Endothelial cell of umbilical vein (primary cell): ENCODE measurements around the gene CAV2. TPM values are rescaled to one million over a fixed set of nuclear protein-coding genes. Genes with fewer than 3 reads are reported as not detected.

Experiments used
- BruUV-seq: library from RNA; stranded (reverse); fragments of 400-500 nt; replicated peaks from 2 replicates; lab custom pipeline; 2021; lab: Mats Ljungman, UMichigan
- CTCF ChIA-PET: fragments of 300-600, 350-600 bp; sonication (Branson Sonifier 250); formaldehyde crosslinking; loops from one replicate; lab custom pipeline; 2021; ENCODE audit warnings: antibody characterized with exemption, inconsistent platforms; lab: Charles Lee
- POLR2A ChIA-PET: fragments of 300-600, 350-600 bp; sonication (Branson Sonifier 250); formaldehyde crosslinking; loops from one replicate; lab custom pipeline; 2021; ENCODE audit warnings: antibody characterized with exemption, inconsistent platforms; lab: Charles Lee
- DNase-seq: peaks from one replicate; pipeline ENCODE4 v3.0.0-alpha.2; 2011; ENCODE audit warnings: low read depth, low spot score
- FAIRE-seq: peaks from 2 replicates; lab custom pipeline; 2011; peaks lifted over from hg19 to GRCh38; lab: Jason Lieb, UNC
- H2AFZ ChIP-seq: 2 replicates; pipeline ENCODE4 v1.6.0; 2012; ENCODE audit warnings: low read depth, low read length, control low read depth, inconsistent platforms
- H3K27ac ChIP-seq: 2 replicates; pipeline ENCODE4 v1.5.1; 2011; ENCODE audit warnings: low read depth, mild to moderate bottlenecking, control low read depth, low read length, moderate library complexity; ENCODE audit not compliant: insufficient read depth
- H3K27me3 ChIP-seq, 2 experiments: 2 replicates each; pipeline versions ENCODE4 v1.6.0 to v1.6.1; 2011; ENCODE audit warnings: low read length in 2 of 2, mixed read lengths in 1 of 2; ENCODE audit not compliant: control insufficient read depth in 2 of 2, insufficient read depth in 2 of 2
- H3K36me3 ChIP-seq, 2 experiments: 2 replicates in 1 of 2; 3 replicates in 1 of 2; pipeline ENCODE4 v1.5.1; 2011; ENCODE audit warnings: low read length in 2 of 2, mild to moderate bottlenecking in 1 of 2, moderate library complexity in 1 of 2; ENCODE audit not compliant: control insufficient read depth in 2 of 2, insufficient read depth in 2 of 2; ENCODE audit errors: extremely low read depth in 1 of 2
- H3K4me1 ChIP-seq: 3 replicates; pipeline ENCODE4 v1.5.1; 2011; ENCODE audit warnings: mild to moderate bottlenecking, low read length; ENCODE audit not compliant: control insufficient read depth, insufficient read depth; ENCODE audit errors: extremely low read depth
- H3K4me2 ChIP-seq: 2 replicates; pipeline ENCODE4 v1.6.1; 2011; ENCODE audit warnings: low read length, control low read depth, mixed read lengths; ENCODE audit not compliant: insufficient read depth
- H3K4me3 ChIP-seq, 3 experiments: fragments of 200-600 bp in 1 of 3; sonication (generic), shearing (Covaris generic) in 1 of 3; replicated peaks in 1 of 3; 2 replicates each; pipeline ENCODE4 v1.5.1; 2011 to 2016; ENCODE audit warnings: control low read depth in 3 of 3, low read length in 3 of 3, mild to moderate bottlenecking in 2 of 3, inconsistent platforms in 1 of 3, low read depth in 1 of 3, moderate library complexity in 1 of 3; ENCODE audit not compliant: insufficient read depth in 1 of 3
- H3K79me2 ChIP-seq: 2 replicates; pipeline ENCODE4 v1.6.0; 2012; ENCODE audit warnings: low read length, inconsistent platforms; ENCODE audit not compliant: control insufficient read depth, insufficient read depth
- H3K9ac ChIP-seq: replicated peaks from 2 replicates; pipeline ENCODE3; 2011; ENCODE audit warnings: low read length, control low read depth; ENCODE audit not compliant: insufficient read depth; ENCODE audit errors: extremely low read depth
- H3K9me1 ChIP-seq: replicated peaks from 3 replicates; pipeline ENCODE4 v1.6.0; 2011; ENCODE audit warnings: mild to moderate bottlenecking, low read length; ENCODE audit not compliant: control insufficient read depth, insufficient read depth; ENCODE audit errors: extremely low read depth
- H3K9me3 ChIP-seq: replicated peaks from 2 replicates; pipeline ENCODE4 v1.5.1; 2012; ENCODE audit warnings: low read length, inconsistent platforms; ENCODE audit not compliant: control insufficient read depth, insufficient read depth
- H4K20me1 ChIP-seq: replicated peaks from 2 replicates; pipeline ENCODE3; 2011; ENCODE audit warnings: mild to moderate bottlenecking, low read length; ENCODE audit not compliant: control insufficient read depth, insufficient read depth; ENCODE audit errors: extremely low read depth
- CTCF ChIP-seq, 2 donors: IDR thresholded peaks; 1 replicate in 1 of 2; 2 replicates in 1 of 2; pipeline ENCODE4 v1.5.1; 2011; ENCODE audit warnings: low read length in 2 of 2, mild to moderate bottlenecking in 2 of 2, moderate library complexity in 2 of 2, control low read depth in 1 of 2, inconsistent platforms in 1 of 2, low read depth in 1 of 2; ENCODE audit not compliant: insufficient read depth in 1 of 2; ENCODE audit errors: extremely low read depth in 1 of 2
- EZH2 ChIP-seq: IDR thresholded peaks from 2 replicates; pipeline ENCODE4 v1.6.1; 2012; ENCODE audit warnings: borderline replicate concordance, low read depth, mild to moderate bottlenecking, moderate library complexity, low read length, inconsistent platforms; ENCODE audit not compliant: severe bottlenecking
- FOS ChIP-seq: IDR thresholded peaks from 2 replicates; pipeline ENCODE4 v1.6.1; 2011; ENCODE audit warnings: mild to moderate bottlenecking, low read length, moderate library complexity, borderline replicate concordance; ENCODE audit not compliant: insufficient read depth
- GATA2 ChIP-seq: IDR thresholded peaks from 2 replicates; pipeline ENCODE4 v1.7.0; 2011; ENCODE audit warnings: low read depth, mild to moderate bottlenecking, moderate library complexity, mixed read lengths, low read length; ENCODE audit not compliant: insufficient read length, insufficient read depth
- JUN ChIP-seq: IDR thresholded peaks from 2 replicates; pipeline ENCODE4 v1.6.1; 2011; ENCODE audit warnings: borderline replicate concordance, low read depth; ENCODE audit not compliant: insufficient read length, insufficient read depth
- MAX ChIP-seq: IDR thresholded peaks from 2 replicates; pipeline ENCODE4 v1.6.1; 2011; ENCODE audit not compliant: insufficient read depth, insufficient read length
- MYC ChIP-seq: IDR thresholded peaks from one replicate; pipeline ENCODE4 v1.6.1; 2011; ENCODE audit warnings: mild to moderate bottlenecking, low read depth, low read length
- POLR2A ChIP-seq: IDR thresholded peaks from 2 replicates; pipeline ENCODE4 v1.6.1; 2012; ENCODE audit warnings: low read depth, mild to moderate bottlenecking, control low read depth, low read length
- POLR2AphosphoS5 ChIP-seq: IDR thresholded peaks from 2 replicates; pipeline ENCODE4 v1.6.1; 2012; ENCODE audit warnings: low read depth, mild to moderate bottlenecking, control low read depth, low read length, moderate library complexity; ENCODE audit not compliant: insufficient read depth
- dilution Hi-C: fragments of 300-500 bp; cut with MboI; formaldehyde crosslinking; loops from one replicate; pipeline ENCODE4 v1.15.0; 2019; ENCODE audit warnings: low sequenced_read_pairs; ENCODE audit not compliant: extremely low pct_ligation_motif_present
- intact Hi-C: fragments of 100-400 bp; cut with micrococcal nuclease; formaldehyde crosslinking; loops from one replicate; pipeline ENCODE4 v1.10.0; 2022
- polyA plus RNA-seq, 4 experiments: library from polyadenylated mRNA; depleted of rRNA in 3 of 4; stranded (reverse) in 3 of 4; unstranded in 1 of 4; fragments of >200 nt; gene quantifications; 2 replicates each; pipeline versions ENCODE4 v1.2.1 to v1.2.3, GENCODE V29; 2011 to 2012; ENCODE audit warnings: missing spikeins in 1 of 4
- total RNA-seq: library from RNA; stranded (reverse); gene quantifications from 2 replicates; pipeline ENCODE4 v1.2.3, GENCODE V29; 2021

CAV2 gene
- total and polyA plus RNA-seq, 2 donors (not counting 3 experiments of a cell fraction or from before 2014, with no cell fraction given): 179 to 327 TPM

GRCh38 chr7:116535416-116535815 is 35.9 kb downstream of the CAV2 start:
- TF ChIP-seq POLR2AphosphoS5 (no peak), MYC (no peak), MAX (no peak), JUN (no peak), POLR2A (no peak), GATA2 (no peak), EZH2 (no peak), FOS (no peak), CTCF (IDR thresholded peaks at IDR 0.05; ENCODE audit: extremely low read depth in 1 of 2, insufficient read depth in 1 of 2, low read depth in 1 of 2, low read length in 2 of 2) (no peak)
- Histone ChIP-seq H2AFZ (no peak overlapping the region), H3K4me1 (peaks cover 36% of the 10 kb centered on the region), H3K36me3 (peaks cover 29 to 50% of the 10 kb centered on the region in 2 experiments), H3K4me2 (peak overlapping the region; percentile 34), H3K27ac (no peak overlapping the region), H3K79me2 (peaks cover 93% of the 10 kb centered on the region), H3K27me3 (no peaks in the 10 kb centered on the region), H3K9me3 (no peaks in the 10 kb centered on the region), H3K4me3 (no peak overlapping the region), H3K9me1 (no peaks in the 10 kb centered on the region), H4K20me1 (peaks cover 3% of the 10 kb centered on the region), H3K9ac (no peak overlapping the region)
- ChIA-PET CTCF (interaction anchor here (3.8 kb wide), 1 partner anchor 53 kb away, joined by 13 read pairs; no protein-coding TSS in a partner anchor), POLR2A (no interaction called here)
- FAIRE-seq: peak; percentile 56
- dilution Hi-C loops: no loop called here
- intact Hi-C loops: no loop called here
- DNase-seq: peak; percentile 61
- no TSS peak for BruUV-seq
